HEK293T (cell line): ENCODE results near the gene WDPCP.
"Not testable (repeated sequence)": the region's sequence is repeated elsewhere in the genome, so short reads cannot be mapped to it uniquely, and the experiment has no call there.

Experiments used
- CTCF ChIA-PET: fragments of 350-600 bp; formaldehyde crosslinking; extraction: SDS; loops from one replicate; lab custom pipeline; 2021; ENCODE audit warnings: antibody characterized with exemption, inconsistent platforms; lab: Yijun Ruan, JAX
- POLR2A ChIA-PET: fragments of 350-600 bp; formaldehyde crosslinking; extraction: SDS; loops from one replicate; lab custom pipeline; 2020; ENCODE audit warnings: antibody characterized with exemption, inconsistent platforms; lab: Yijun Ruan, JAX
- DNase-seq: peaks from one replicate; pipeline ENCODE4 v3.0.0; 2012; ENCODE audit warnings: mixed read lengths; ENCODE audit errors: extremely low spot score
- ARNT ChIP-seq: fragments of 450-650 bp; IDR thresholded peaks from 2 replicates; pipeline ENCODE4 v1.6.1; 2017; ENCODE audit warnings: mild to moderate bottlenecking
- BHLHE40 ChIP-seq: fragments of 450-650 bp; IDR thresholded peaks from 2 replicates; pipeline ENCODE4 v1.6.1; 2016; ENCODE audit warnings: mild to moderate bottlenecking, moderate library complexity, borderline replicate concordance
- CTBP1 ChIP-seq: fragments of 450-650 bp; IDR thresholded peaks from 2 replicates; pipeline ENCODE4 v1.6.1; 2016; ENCODE audit warnings: borderline replicate concordance
- ELF4 ChIP-seq: fragments of 450-650 bp; IDR thresholded peaks from 2 replicates; pipeline ENCODE4 v1.6.1; 2017; ENCODE audit warnings: antibody characterized with exemption
- FOXA1 ChIP-seq: fragments of 450-650 bp; IDR thresholded peaks from 2 replicates; pipeline ENCODE4 v1.6.1; 2016; ENCODE audit warnings: mild to moderate bottlenecking
- FOXK2 ChIP-seq: fragments of 450-650 bp; IDR thresholded peaks from 2 replicates; pipeline ENCODE4 v1.6.1; 2016; ENCODE audit warnings: mild to moderate bottlenecking
- FOXM1 ChIP-seq: fragments of 450-650 bp; IDR thresholded peaks from 2 replicates; pipeline ENCODE4 v1.6.1; 2017; ENCODE audit warnings: mild to moderate bottlenecking, borderline replicate concordance
- HDGF ChIP-seq: fragments of 450-650 bp; IDR thresholded peaks from 2 replicates; pipeline ENCODE4 v1.6.1; 2017; ENCODE audit warnings: antibody characterized with exemption, borderline replicate concordance
- L3MBTL2 ChIP-seq: fragments of 450-650 bp; conservative IDR thresholded peaks from 2 replicates; pipeline ENCODE4 v1.6.1; 2016; ENCODE audit warnings: mild to moderate bottlenecking
- LEF1 ChIP-seq: fragments of 450-650 bp; IDR thresholded peaks from 2 replicates; pipeline ENCODE4 v1.6.1; 2017; ENCODE audit warnings: mild to moderate bottlenecking, borderline replicate concordance
- NFRKB ChIP-seq: fragments of 450-650 bp; IDR thresholded peaks from 2 replicates; pipeline ENCODE4 v1.6.1; 2016; ENCODE audit warnings: mild to moderate bottlenecking, moderate library complexity
- PKNOX1 ChIP-seq: fragments of 450-650 bp; IDR thresholded peaks from 2 replicates; pipeline ENCODE4 v1.6.1; 2016
- SP1 ChIP-seq: fragments of 450-650 bp; IDR thresholded peaks from 2 replicates; pipeline ENCODE4 v1.6.1; 2017
- SUZ12 ChIP-seq: fragments of 450-650 bp; IDR thresholded peaks from 2 replicates; pipeline ENCODE4 v1.6.1; 2016; ENCODE audit warnings: mild to moderate bottlenecking
- TARDBP ChIP-seq: fragments of 450-650 bp; IDR thresholded peaks from 2 replicates; pipeline ENCODE4 v1.6.1; 2016
- ZNF384 ChIP-seq: fragments of 450-650 bp; IDR thresholded peaks from 2 replicates; pipeline ENCODE4 v1.6.1; 2016

Gene WDPCP

DNA sequence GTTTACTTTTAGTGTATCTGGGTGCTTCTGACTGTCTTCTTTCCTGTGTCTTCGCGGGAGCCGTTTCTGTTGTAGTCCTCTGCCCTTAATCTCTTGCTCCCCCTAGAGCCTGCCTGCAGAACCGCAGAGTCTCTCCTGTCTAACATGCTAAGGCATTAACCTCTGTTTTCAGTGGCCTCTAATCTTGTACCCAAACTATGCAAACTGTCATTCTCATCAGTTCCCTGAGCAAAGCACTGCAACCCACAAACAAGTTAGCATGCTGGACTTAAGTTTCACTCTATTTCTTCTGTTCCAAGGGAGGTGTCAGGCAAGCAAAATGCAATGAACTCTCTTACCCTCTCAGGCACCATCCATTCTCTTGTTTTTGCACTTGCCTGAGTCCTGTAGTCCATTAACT, 399.3 kb downstream of the WDPCP start:
- peak; percentile 59 for DNase-seq
- POLR2A ChIA-PET, result no interaction called here
- CTCF ChIA-PET, result interaction anchor here (0.7 kb wide), 1 partner anchor 278 kb away, joined by 4 read pairs; no protein-coding TSS in a partner anchor
- no peak for TF ChIP-seq FOXA1
- no peak for TF ChIP-seq CTBP1
- TF ChIP-seq ELF4, result no peak
- TF ChIP-seq SP1, result no peak
- TF ChIP-seq ARNT, result no peak
- no peak for TF ChIP-seq PKNOX1
- TF ChIP-seq LEF1, result no peak

DNA sequence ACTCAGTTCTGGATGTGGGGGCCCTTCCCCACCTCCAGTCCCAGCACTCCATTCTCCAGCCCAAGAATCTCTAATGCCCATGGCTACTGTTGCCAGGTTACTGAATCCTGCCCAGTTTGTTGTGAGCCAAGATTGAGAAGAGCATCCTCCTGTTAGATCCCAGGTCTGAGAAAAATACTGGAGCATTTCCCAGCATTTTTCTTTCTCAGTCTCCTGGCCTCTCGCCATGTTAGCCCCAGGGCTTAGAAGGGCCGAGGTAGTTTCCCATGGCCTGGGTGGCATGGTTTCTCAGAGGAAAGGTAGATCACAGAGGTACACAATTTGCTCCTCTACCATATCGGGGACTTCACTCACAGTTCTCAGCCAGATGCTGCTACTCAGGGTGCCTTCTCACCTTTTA, 401.9 kb downstream of the WDPCP start:
- CTCF ChIA-PET, result no interaction called here
- DNase-seq, result no peak
- POLR2A ChIA-PET, result no interaction called here
- TF ChIP-seq FOXM1 (no peak), FOXK2 (no peak), BHLHE40 (no peak), L3MBTL2 (no peak), HDGF (no peak), SUZ12 (no peak), ELF4 (no peak)

- CTCF ChIA-PET, result interaction anchor here (0.6 kb wide), 1 partner anchor 27 kb away, joined by 3 read pairs; no protein-coding TSS in a partner anchor
- POLR2A ChIA-PET, result no interaction called here
- no peak for TF ChIP-seq FOXK2
- TF ChIP-seq SUZ12, result no peak
- no peak for TF ChIP-seq TARDBP
- TF ChIP-seq FOXM1, result no peak
- no peak for TF ChIP-seq ZNF384
- no peak for TF ChIP-seq L3MBTL2
- TF ChIP-seq ARNT, result no peak
- TF ChIP-seq LEF1, result no peak
- no peak for TF ChIP-seq BHLHE40
- no peak for TF ChIP-seq CTBP1
- TF ChIP-seq NFRKB, result no peak
- no peak for TF ChIP-seq SP1
- peak; percentile 4 for DNase-seq
Measured at GRCh38 chr2:63163161-63163820, 425.0 kb downstream of the WDPCP start.

- no peak for DNase-seq
- POLR2A ChIA-PET, result no interaction called here
- TF ChIP-seq PKNOX1, result no peak
- no peak for TF ChIP-seq HDGF
- TF ChIP-seq NFRKB, result no peak
- no peak for TF ChIP-seq SP1
- TF ChIP-seq TARDBP, result no peak
- TF ChIP-seq BHLHE40, result no peak
- CTCF ChIA-PET, result no interaction called here
Measured at GRCh38 chr2:63159262-63159661, 429.0 kb downstream of the WDPCP start.

DNA sequence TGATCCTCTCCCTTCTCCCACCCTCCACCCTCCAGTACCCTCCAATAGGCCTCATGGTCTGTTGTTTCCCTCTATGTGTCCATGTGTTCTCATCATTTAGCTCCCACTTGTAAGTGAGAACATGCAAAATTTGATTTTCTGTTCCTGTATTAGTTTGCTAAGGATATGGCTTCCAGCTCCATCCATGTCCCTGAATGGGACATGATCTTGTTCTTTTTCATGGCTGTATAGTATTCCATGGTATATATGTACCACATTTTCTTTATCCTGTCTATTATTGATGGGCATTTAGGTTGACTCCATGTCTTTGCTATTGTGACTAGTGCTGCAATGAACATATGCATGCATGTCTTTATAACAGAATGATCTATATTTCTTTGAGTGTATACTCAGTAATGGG, 451.6 kb downstream of the WDPCP start:
- CTCF ChIA-PET, POLR2A ChIA-PET, DNase-seq: not testable (repeated sequence)

DNA sequence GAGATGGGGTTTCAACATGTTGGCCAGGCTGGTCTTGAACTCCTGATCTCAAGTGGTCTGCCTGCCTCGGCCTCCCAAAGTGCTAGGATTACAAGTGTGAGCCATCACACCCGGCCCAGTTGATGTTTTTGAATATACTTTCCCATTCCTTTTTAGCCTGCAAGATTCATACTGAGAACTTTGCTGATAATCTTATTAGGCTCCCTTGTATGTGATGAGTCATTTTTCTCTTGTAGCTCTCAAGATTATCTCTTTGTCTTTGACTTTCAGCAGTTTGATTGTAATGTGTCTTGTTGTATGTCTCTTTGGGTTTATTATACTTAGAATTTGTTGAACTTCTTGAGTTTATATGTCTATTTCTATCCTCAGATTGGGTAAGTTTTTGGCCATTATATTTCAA, 456.3 kb downstream of the WDPCP start:
- TF ChIP-seq TARDBP (no peak), HDGF (no peak), L3MBTL2 (no peak), SP1 (no peak), ARNT (no peak), PKNOX1 (no peak), FOXM1 (no peak), LEF1 (no peak)
- ChIA-PET POLR2A (no interaction called here), CTCF (no interaction called here)
- DNase-seq, result no peak

DNA sequence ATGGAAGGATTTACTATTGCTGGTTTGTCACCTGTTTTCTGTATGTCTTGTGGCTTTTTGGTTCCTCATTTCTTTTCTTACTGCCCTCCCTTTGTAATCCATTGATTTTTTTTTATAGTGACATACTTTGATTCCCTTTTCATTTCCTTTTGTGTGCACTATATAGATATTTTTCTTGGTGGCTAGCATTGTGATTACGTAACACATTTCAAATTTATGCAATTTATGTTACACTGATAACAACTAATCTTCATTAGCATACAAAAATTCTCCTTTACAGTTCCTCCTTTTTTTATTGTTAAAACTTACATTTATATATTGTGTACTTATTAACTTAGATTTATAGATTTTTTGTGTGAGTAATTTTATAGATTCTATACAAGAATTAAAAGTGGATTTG, 457.1 kb downstream of the WDPCP start:
- DNase-seq, result no peak
- CTCF ChIA-PET, result no interaction called here
- POLR2A ChIA-PET, result no interaction called here
- no peak for TF ChIP-seq TARDBP
- no peak for TF ChIP-seq BHLHE40
- no peak for TF ChIP-seq ZNF384
- no peak for TF ChIP-seq L3MBTL2
- TF ChIP-seq FOXK2, result no peak
- no peak for TF ChIP-seq CTBP1
- TF ChIP-seq HDGF, result no peak
- TF ChIP-seq PKNOX1, result no peak
- no peak for TF ChIP-seq SUZ12
- TF ChIP-seq FOXM1, result no peak
